ENCODE measurements around the gene TNFSF10. TPM values are rescaled to one million over a fixed set of nuclear protein-coding genes. Genes with fewer than 3 reads are reported as not detected.
"Not testable (repeated sequence)": the region's sequence is repeated elsewhere in the genome, so short reads cannot be mapped to it uniquely, and the experiment has no call there.

Gene TNFSF10
- total RNA-seq = 23.0 TPM
- long read RNA-seq, transcript TNFSF10-201 (5 exons, 1,953 nt) = major isoform, 8 of 14 reads
- long read RNA-seq, partial matches to known transcripts = 0 of 14 reads
- long read RNA-seq, other reads (novel, unspliced or antisense) = 6 of 14 reads

- DNase-seq (ENCODE audit: low spot score) = no peak
These were observed at the start of gene TNFSF10 for GRCh38 chr3:172522871-172523818. TSS of gene TNFSF10 (minus strand) at chr3:172523430. CDS start at chr3:172523384, 46 bp downstream.

- no peak for DNase-seq (ENCODE audit: low spot score)
These were observed 46.1 kb upstream of the TNFSF10 start for GRCh38 chr3:172569128-172570008.

- DNase-seq (ENCODE audit: low spot score) = no peak
These were observed 45.5 kb upstream of the TNFSF10 start for GRCh38 chr3:172568701-172569100.

GRCh38 chr3:172566785-172567184 is 43.6 kb upstream of the TNFSF10 start:
- not testable (repeated sequence) for DNase-seq (ENCODE audit: low spot score)

GRCh38 chr3:172564499-172564898 is 41.3 kb upstream of the TNFSF10 start:
- DNase-seq (ENCODE audit: low spot score) = no peak

- DNase-seq (ENCODE audit: low spot score) = no peak
These were observed 39.9 kb upstream of the TNFSF10 start for GRCh38 chr3:172562871-172563865.

- DNase-seq (ENCODE audit: low spot score) = no peak
These were observed 38.8 kb upstream of the TNFSF10 start for GRCh38 chr3:172561897-172562640.

GRCh38 chr3:172560586-172560985 is 37.4 kb upstream of the TNFSF10 start:
- no peak for DNase-seq (ENCODE audit: low spot score)

- no peak for DNase-seq (ENCODE audit: low spot score)
These were observed 36.8 kb upstream of the TNFSF10 start for GRCh38 chr3:172560026-172560425.

GRCh38 chr3:172559020-172559419 is 35.8 kb upstream of the TNFSF10 start:
- DNase-seq (ENCODE audit: low spot score) = no peak

- no peak for DNase-seq (ENCODE audit: low spot score)
These were observed 34.4 kb upstream of the TNFSF10 start for GRCh38 chr3:172557515-172558220.

- DNase-seq (ENCODE audit: low spot score) = no peak
These were observed 30.5 kb upstream of the TNFSF10 start for GRCh38 chr3:172553526-172554252.

GRCh38 chr3:172552607-172553006 is 29.4 kb upstream of the TNFSF10 start:
- no peak for DNase-seq (ENCODE audit: low spot score)

GRCh38 chr3:172551874-172552273 is 28.6 kb upstream of the TNFSF10 start:
- no peak for DNase-seq (ENCODE audit: low spot score)

GRCh38 chr3:172550347-172550943 is 27.2 kb upstream of the TNFSF10 start:
- DNase-seq (ENCODE audit: low spot score) = no peak

- no peak for DNase-seq (ENCODE audit: low spot score)
These were observed 25.9 kb upstream of the TNFSF10 start for GRCh38 chr3:172549144-172549543.

- no peak for DNase-seq (ENCODE audit: low spot score)
These were observed 23.5 kb upstream of the TNFSF10 start for GRCh38 chr3:172546628-172547214.

Measured in mesenteric fat pad (tissue), 1 donor.